Endothelial cell of umbilical vein (primary cell): ENCODE results near the gene OR10A2. TPM values are rescaled to one million over a fixed set of nuclear protein-coding genes. Genes with fewer than 3 reads are reported as not detected.

Source experiments
- BruUV-seq: library from RNA; stranded (reverse); fragments of 400-500 nt; replicated peaks from 2 replicates; lab custom pipeline; 2021; lab: Mats Ljungman, UMichigan
- CTCF ChIA-PET: fragments of 300-600, 350-600 bp; sonication (Branson Sonifier 250); formaldehyde crosslinking; loops from one replicate; lab custom pipeline; 2021; ENCODE audit warnings: antibody characterized with exemption, inconsistent platforms; lab: Charles Lee
- POLR2A ChIA-PET: fragments of 300-600, 350-600 bp; sonication (Branson Sonifier 250); formaldehyde crosslinking; loops from one replicate; lab custom pipeline; 2021; ENCODE audit warnings: antibody characterized with exemption, inconsistent platforms; lab: Charles Lee
- DNase-seq: peaks from one replicate; pipeline ENCODE4 v3.0.0-alpha.2; 2011; ENCODE audit warnings: low read depth, low spot score
- FAIRE-seq: peaks from 2 replicates; lab custom pipeline; 2011; peaks lifted over from hg19 to GRCh38; lab: Jason Lieb, UNC
- H2AFZ ChIP-seq: 2 replicates; pipeline ENCODE4 v1.6.0; 2012; ENCODE audit warnings: low read depth, low read length, control low read depth, inconsistent platforms
- H3K27ac ChIP-seq: 2 replicates; pipeline ENCODE4 v1.5.1; 2011; ENCODE audit warnings: low read depth, mild to moderate bottlenecking, control low read depth, low read length, moderate library complexity; ENCODE audit not compliant: insufficient read depth
- H3K27me3 ChIP-seq, 2 experiments: 2 replicates each; pipeline versions ENCODE4 v1.6.0 to v1.6.1; 2011; ENCODE audit warnings: low read length in 2 of 2, mixed read lengths in 1 of 2; ENCODE audit not compliant: control insufficient read depth in 2 of 2, insufficient read depth in 2 of 2
- H3K36me3 ChIP-seq, 2 experiments: 2 replicates in 1 of 2; 3 replicates in 1 of 2; pipeline ENCODE4 v1.5.1; 2011; ENCODE audit warnings: low read length in 2 of 2, mild to moderate bottlenecking in 1 of 2, moderate library complexity in 1 of 2; ENCODE audit not compliant: control insufficient read depth in 2 of 2, insufficient read depth in 2 of 2; ENCODE audit errors: extremely low read depth in 1 of 2
- H3K4me1 ChIP-seq: 3 replicates; pipeline ENCODE4 v1.5.1; 2011; ENCODE audit warnings: mild to moderate bottlenecking, low read length; ENCODE audit not compliant: control insufficient read depth, insufficient read depth; ENCODE audit errors: extremely low read depth
- H3K4me2 ChIP-seq: 2 replicates; pipeline ENCODE4 v1.6.1; 2011; ENCODE audit warnings: low read length, control low read depth, mixed read lengths; ENCODE audit not compliant: insufficient read depth
- H3K4me3 ChIP-seq, 3 experiments: fragments of 200-600 bp in 1 of 3; sonication (generic), shearing (Covaris generic) in 1 of 3; replicated peaks in 1 of 3; 2 replicates each; pipeline ENCODE4 v1.5.1; 2011 to 2016; ENCODE audit warnings: control low read depth in 3 of 3, low read length in 3 of 3, mild to moderate bottlenecking in 2 of 3, inconsistent platforms in 1 of 3, low read depth in 1 of 3, moderate library complexity in 1 of 3; ENCODE audit not compliant: insufficient read depth in 1 of 3
- H3K79me2 ChIP-seq: 2 replicates; pipeline ENCODE4 v1.6.0; 2012; ENCODE audit warnings: low read length, inconsistent platforms; ENCODE audit not compliant: control insufficient read depth, insufficient read depth
- H3K9ac ChIP-seq: replicated peaks from 2 replicates; pipeline ENCODE3; 2011; ENCODE audit warnings: low read length, control low read depth; ENCODE audit not compliant: insufficient read depth; ENCODE audit errors: extremely low read depth
- H3K9me1 ChIP-seq: replicated peaks from 3 replicates; pipeline ENCODE4 v1.6.0; 2011; ENCODE audit warnings: mild to moderate bottlenecking, low read length; ENCODE audit not compliant: control insufficient read depth, insufficient read depth; ENCODE audit errors: extremely low read depth
- H3K9me3 ChIP-seq: replicated peaks from 2 replicates; pipeline ENCODE4 v1.5.1; 2012; ENCODE audit warnings: low read length, inconsistent platforms; ENCODE audit not compliant: control insufficient read depth, insufficient read depth
- H4K20me1 ChIP-seq: replicated peaks from 2 replicates; pipeline ENCODE3; 2011; ENCODE audit warnings: mild to moderate bottlenecking, low read length; ENCODE audit not compliant: control insufficient read depth, insufficient read depth; ENCODE audit errors: extremely low read depth
- EZH2 ChIP-seq: IDR thresholded peaks from 2 replicates; pipeline ENCODE4 v1.6.1; 2012; ENCODE audit warnings: borderline replicate concordance, low read depth, mild to moderate bottlenecking, moderate library complexity, low read length, inconsistent platforms; ENCODE audit not compliant: severe bottlenecking
- FOS ChIP-seq: IDR thresholded peaks from 2 replicates; pipeline ENCODE4 v1.6.1; 2011; ENCODE audit warnings: mild to moderate bottlenecking, low read length, moderate library complexity, borderline replicate concordance; ENCODE audit not compliant: insufficient read depth
- JUN ChIP-seq: IDR thresholded peaks from 2 replicates; pipeline ENCODE4 v1.6.1; 2011; ENCODE audit warnings: borderline replicate concordance, low read depth; ENCODE audit not compliant: insufficient read length, insufficient read depth
- MYC ChIP-seq: IDR thresholded peaks from one replicate; pipeline ENCODE4 v1.6.1; 2011; ENCODE audit warnings: mild to moderate bottlenecking, low read depth, low read length
- POLR2A ChIP-seq: IDR thresholded peaks from 2 replicates; pipeline ENCODE4 v1.6.1; 2012; ENCODE audit warnings: low read depth, mild to moderate bottlenecking, control low read depth, low read length
- POLR2AphosphoS5 ChIP-seq: IDR thresholded peaks from 2 replicates; pipeline ENCODE4 v1.6.1; 2012; ENCODE audit warnings: low read depth, mild to moderate bottlenecking, control low read depth, low read length, moderate library complexity; ENCODE audit not compliant: insufficient read depth
- dilution Hi-C: fragments of 300-500 bp; cut with MboI; formaldehyde crosslinking; loops from one replicate; pipeline ENCODE4 v1.15.0; 2019; ENCODE audit warnings: low sequenced_read_pairs; ENCODE audit not compliant: extremely low pct_ligation_motif_present
- intact Hi-C: fragments of 100-400 bp; cut with micrococcal nuclease; formaldehyde crosslinking; loops from one replicate; pipeline ENCODE4 v1.10.0; 2022
- polyA plus RNA-seq, 4 experiments: library from polyadenylated mRNA; depleted of rRNA in 3 of 4; stranded (reverse) in 3 of 4; unstranded in 1 of 4; fragments of >200 nt; gene quantifications; 2 replicates each; pipeline versions ENCODE4 v1.2.1 to v1.2.3, GENCODE V29; 2011 to 2012; ENCODE audit warnings: missing spikeins in 1 of 4
- total RNA-seq: library from RNA; stranded (reverse); gene quantifications from 2 replicates; pipeline ENCODE4 v1.2.3, GENCODE V29; 2021
- TF ChIP-seq, protein P1 (sequence below): IDR thresholded peaks from 2 replicates; pipeline ENCODE4 v1.6.1; 2011; ENCODE audit not compliant: insufficient read depth, insufficient read length
- TF ChIP-seq, protein P2 (sequence below), 2 donors: IDR thresholded peaks; 1 replicate in 1 of 2; 2 replicates in 1 of 2; pipeline ENCODE4 v1.5.1; 2011; ENCODE audit warnings: low read length in 2 of 2, mild to moderate bottlenecking in 2 of 2, moderate library complexity in 2 of 2, control low read depth in 1 of 2, inconsistent platforms in 1 of 2, low read depth in 1 of 2; ENCODE audit not compliant: insufficient read depth in 1 of 2; ENCODE audit errors: extremely low read depth in 1 of 2

OR10A2 gene
- total and polyA plus RNA-seq, 2 donors (not counting 3 experiments of a cell fraction or from before 2014, with no cell fraction given), result not detected

DNA sequence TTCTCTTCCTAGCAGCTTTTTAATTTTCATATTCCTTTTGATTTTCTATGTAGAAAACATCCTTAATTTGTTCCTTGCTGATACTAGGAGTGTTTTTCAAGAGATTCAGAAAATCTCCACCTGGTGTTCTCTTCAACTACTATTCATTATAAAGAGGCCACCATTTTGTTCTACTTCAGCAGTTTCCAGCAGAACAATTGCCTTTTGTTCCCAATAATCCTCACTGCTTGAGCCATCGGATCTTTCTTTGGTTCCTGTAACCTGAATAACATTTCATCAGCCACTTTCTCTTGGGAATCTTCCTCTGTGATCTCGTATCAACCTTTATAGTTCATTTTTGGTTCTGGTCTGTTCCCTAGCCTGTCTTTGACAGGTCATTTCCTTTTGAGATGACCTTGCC, 19.2 kb upstream of the OR10A2 start:
- no TSS peak for BruUV-seq
- CTCF ChIA-PET, result no interaction called here
- FAIRE-seq, result no peak

More for the DNA sequence above, 19.2 kb upstream of the OR10A2 start:
- H3K27me3 ChIP-seq, result peaks cover 0 to 2% of the 10 kb centered on the region in 2 experiments
- no peak for DNase-seq
- H3K9me3 ChIP-seq, result no peaks in the 10 kb centered on the region
- H2AFZ ChIP-seq, result no peak overlapping the region
- no peak overlapping the region for H3K9ac ChIP-seq
- H3K4me3 ChIP-seq, result no peak overlapping the region
- H3K79me2 ChIP-seq, result no peaks in the 10 kb centered on the region
- POLR2A ChIA-PET, result interaction anchor here (0.6 kb wide), 1 partner anchor 1096 kb away, joined by 7 read pairs; no protein-coding TSS in a partner anchor
- no peak overlapping the region for H3K27ac ChIP-seq
- H3K9me1 ChIP-seq, result no peaks in the 10 kb centered on the region
- intact Hi-C loops (no loop called here), dilution Hi-C loops (no loop called here)
- no peak for TF ChIP-seq POLR2AphosphoS5
- TF ChIP-seq, protein P1, sequence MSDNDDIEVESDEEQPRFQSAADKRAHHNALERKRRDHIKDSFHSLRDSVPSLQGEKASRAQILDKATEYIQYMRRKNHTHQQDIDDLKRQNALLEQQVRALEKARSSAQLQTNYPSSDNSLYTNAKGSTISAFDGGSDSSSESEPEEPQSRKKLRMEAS, result no peak
- no peak for TF ChIP-seq POLR2A
- TF ChIP-seq JUN, result no peak
- TF ChIP-seq MYC, result no peak
- TF ChIP-seq, protein P2, sequence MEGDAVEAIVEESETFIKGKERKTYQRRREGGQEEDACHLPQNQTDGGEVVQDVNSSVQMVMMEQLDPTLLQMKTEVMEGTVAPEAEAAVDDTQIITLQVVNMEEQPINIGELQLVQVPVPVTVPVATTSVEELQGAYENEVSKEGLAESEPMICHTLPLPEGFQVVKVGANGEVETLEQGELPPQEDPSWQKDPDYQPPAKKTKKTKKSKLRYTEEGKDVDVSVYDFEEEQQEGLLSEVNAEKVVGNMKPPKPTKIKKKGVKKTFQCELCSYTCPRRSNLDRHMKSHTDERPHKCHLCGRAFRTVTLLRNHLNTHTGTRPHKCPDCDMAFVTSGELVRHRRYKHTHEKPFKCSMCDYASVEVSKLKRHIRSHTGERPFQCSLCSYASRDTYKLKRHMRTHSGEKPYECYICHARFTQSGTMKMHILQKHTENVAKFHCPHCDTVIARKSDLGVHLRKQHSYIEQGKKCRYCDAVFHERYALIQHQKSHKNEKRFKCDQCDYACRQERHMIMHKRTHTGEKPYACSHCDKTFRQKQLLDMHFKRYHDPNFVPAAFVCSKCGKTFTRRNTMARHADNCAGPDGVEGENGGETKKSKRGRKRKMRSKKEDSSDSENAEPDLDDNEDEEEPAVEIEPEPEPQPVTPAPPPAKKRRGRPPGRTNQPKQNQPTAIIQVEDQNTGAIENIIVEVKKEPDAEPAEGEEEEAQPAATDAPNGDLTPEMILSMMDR (IDR thresholded peaks at IDR 0.05; ENCODE audit: extremely low read depth in 1 of 2, insufficient read depth in 1 of 2, low read depth in 1 of 2, low read length in 2 of 2), result no peak
- no peak for TF ChIP-seq FOS
- TF ChIP-seq EZH2, result no peak
- H4K20me1 ChIP-seq, result no peaks in the 10 kb centered on the region
- H3K4me1 ChIP-seq, result no peaks in the 10 kb centered on the region
- H3K36me3 ChIP-seq, result no peaks in the 10 kb centered on the region
- H3K4me2 ChIP-seq, result no peak overlapping the region
